ENCODE results near the gene FHOD3. TPM values are rescaled to one million over a fixed set of nuclear protein-coding genes. Genes with fewer than 3 reads are reported as not detected.

The FHOD3 gene
- total and polyA plus RNA-seq, 2 experiments from 2014 or later: 2.7 to 8.7 TPM

- Mint-ChIP-seq H3K9me3 (no peaks in the 10 kb centered on the region), H3K27ac (no peak overlapping the region), H3K4me3 (no peak overlapping the region), H3K27me3 (ENCODE audit: insufficient read depth, low read depth, poor library complexity) (peaks cover 1% of the 10 kb centered on the region), H3K36me3 (ENCODE audit: low read depth) (no peaks in the 10 kb centered on the region), H3K4me1 (peaks cover 15% of the 10 kb centered on the region)
- ATAC-seq: no peak
- H2AFZ ChIP-seq: no peak overlapping the region
- no peaks in the 10 kb centered on the region for H3K79me2 ChIP-seq (replicated peaks; ENCODE audit: insufficient read depth)
- no peaks in the 10 kb centered on the region for H3K36me3 ChIP-seq (ENCODE audit: insufficient read depth)
- no peak overlapping the region for H3K4me2 ChIP-seq
- H3F3A ChIP-seq (replicated peaks; ENCODE audit: low read depth): no peaks in the 10 kb centered on the region
- no peaks in the 10 kb centered on the region for H4K20me1 ChIP-seq (replicated peaks; ENCODE audit: insufficient read depth)
- no peaks in the 10 kb centered on the region for H3K9me2 ChIP-seq (ENCODE audit: insufficient read depth)
- no peak overlapping the region for H3K27ac ChIP-seq (ENCODE audit: low read depth)
- no peak overlapping the region for H3K4me3 ChIP-seq
- H3K4me1 ChIP-seq (ENCODE audit: insufficient read depth): no peaks in the 10 kb centered on the region
- no peaks in the 10 kb centered on the region for H3K27me3 ChIP-seq (ENCODE audit: insufficient read depth)
- TF ChIP-seq NANOG (IDR thresholded peaks at IDR 0.05; ENCODE audit: borderline replicate concordance): no peak
- TF ChIP-seq POLR2AphosphoS5 (IDR thresholded peaks at IDR 0.05; ENCODE audit: low read depth): no peak
- TF ChIP-seq STAT1 (IDR thresholded peaks at IDR 0.05; ENCODE audit: unreplicated experiment): no peak
- TF ChIP-seq REST (IDR thresholded peaks at IDR 0.05; ENCODE audit: unreplicated experiment): no peak
- TF ChIP-seq EZH2 (IDR thresholded peaks at IDR 0.05; ENCODE audit: low read depth, unreplicated experiment): no peak
- no peak for TF ChIP-seq EZH2phosphoT487 (IDR thresholded peaks at IDR 0.05; ENCODE audit: unreplicated experiment)
- no peak for TF ChIP-seq ETS1 (IDR thresholded peaks at IDR 0.05)
- no peak for TF ChIP-seq ZNF114 (CRISPR knock-in tag; IDR thresholded peaks at IDR 0.05)
- TF ChIP-seq CTCF (conservative IDR thresholded peaks at IDR 0.05; ENCODE audit: low read depth in 2 of 2): no peak
- TF ChIP-seq CREB1 (CRISPR knock-in tag; IDR thresholded peaks at IDR 0.05; ENCODE audit: low read depth): no peak
- TF ChIP-seq ZNF331 (CRISPR knock-in tag; IDR thresholded peaks at IDR 0.05; ENCODE audit: low read depth): no peak
- no peak for DNase-seq (ENCODE audit: low spot score)
Measured at GRCh38 chr18:36724591-36725001, 427.1 kb downstream of the FHOD3 start.
